Measurements from ENCODE around the gene KLHL11. TPM values are rescaled to one million over a fixed set of nuclear protein-coding genes. Genes with fewer than 3 reads are reported as not detected.

Gene KLHL11
- total and polyA plus RNA-seq, 2 of the 8 experiments (the other 6 are each of a cell fraction or from before 2014, with no cell fraction given) = 4.2 to 13.7 TPM

DNA sequence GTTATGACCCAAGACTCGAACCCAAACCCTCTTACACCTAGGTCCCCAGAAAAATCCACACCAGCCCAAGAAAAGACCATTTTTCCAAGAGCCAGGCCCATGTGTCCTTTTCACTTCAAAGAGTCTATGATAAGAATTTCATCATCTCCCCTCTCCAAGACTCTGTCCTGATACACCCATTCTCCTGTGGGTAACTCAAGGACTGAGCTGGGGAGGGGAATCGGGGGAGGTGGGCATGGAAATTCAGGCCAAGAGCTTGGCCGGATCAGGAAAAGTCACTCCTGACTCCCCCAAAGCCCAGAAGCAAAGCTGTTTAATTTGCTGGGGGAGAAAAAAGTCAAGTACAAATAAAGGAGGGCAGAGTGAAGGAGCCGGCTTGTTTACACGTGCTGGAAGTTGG is 49.8 kb upstream of the KLHL11 start:
- no peak overlapping the region for H2BK20ac ChIP-seq (ENCODE audit: low read length)
- ChIA-PET CTCF (ENCODE audit: partially characterized antibody) (interaction anchor here (0.7 to 16.0 kb wide), 9 partner anchors 14 to 97 kb away, joined by 3 to 205 read pairs (median 5); partner anchors contain the start of genes CNP and ODAD4), POLR2A (ENCODE audit: partially characterized antibody) (interaction anchor here (0.7 to 8.2 kb wide), 10 partner anchors 10 to 227 kb away, joined by 3 to 64 read pairs (median 9); partner anchors contain the start of genes CNP, EIF1, KLHL11 and ODAD4)
- H3K56ac ChIP-seq (replicated peaks; ENCODE audit: insufficient read length, low read depth, low read length) = no peak overlapping the region
- H3K4me1 ChIP-seq (replicated peaks in 1 of 4; ENCODE audit: control insufficient read depth in 3 of 4, insufficient read depth in 4 of 4, low read length in 3 of 4) = peaks cover 11 to 28% (median 20%) of the 10 kb centered on the region in 4 experiments
- no peak overlapping the region for H2BK12ac ChIP-seq (ENCODE audit: low read depth, low read length)
- H3K23me2 ChIP-seq (ENCODE audit: low read depth, low read length) = peaks cover 13% of the 10 kb centered on the region
- FAIRE-seq (no peak), DNase-seq (ENCODE audit: low read depth in 1 of 2, low spot score in 2 of 2) (no peak)
- no peak overlapping the region for H4K8ac ChIP-seq (ENCODE audit: extremely low read depth, insufficient read depth, low read length)
- H3K4me3 ChIP-seq (ENCODE audit: extremely low read depth in 1 of 4, insufficient read depth in 2 of 4, low read depth in 3 of 4, low read length in 4 of 4) = peak overlapping the region in 1 of 4 experiments; percentile 45; a peak in 2 of 8 replicates
- peak overlapping the region in 1 of 4 experiments; percentile 6; a peak in 1 of 7 replicates for H3K9ac ChIP-seq (replicated peaks in 1 of 4; ENCODE audit: extremely low read depth in 1 of 4, low read depth in 3 of 4, low read length in 3 of 4)
- H2BK15ac ChIP-seq (ENCODE audit: low read length) = no peak overlapping the region
- no peak overlapping the region for H2BK120ac ChIP-seq (replicated peaks; ENCODE audit: low read depth, low read length)
- no peak overlapping the region for H3K23ac ChIP-seq (ENCODE audit: insufficient read length)
- peak overlapping the region; percentile 41 to 97 for H3K4me2 ChIP-seq (ENCODE audit: insufficient read depth in 1 of 2, low read depth in 2 of 2, low read length in 2 of 2)
- no peak overlapping the region for H3K18ac ChIP-seq (ENCODE audit: extremely low read depth, low read length)
- H3K9me3 ChIP-seq (ENCODE audit: insufficient read depth in 2 of 2, low read depth in 1 of 2, low read length in 1 of 2) = no peaks in the 10 kb centered on the region
- H3K36me3 ChIP-seq (ENCODE audit: control insufficient read depth in 2 of 4, insufficient read depth in 4 of 4, low read length in 3 of 4) = peaks cover 26 to 37% (median 31%) of the 10 kb centered on the region in 4 experiments
- H3K27me3 ChIP-seq (replicated peaks in 1 of 4; ENCODE audit: control insufficient read depth in 3 of 4, extremely low read depth in 1 of 4, insufficient read depth in 3 of 4, low read length in 3 of 4) = no peaks in the 10 kb centered on the region
- H2BK5ac ChIP-seq (ENCODE audit: low read depth, low read length) = peak overlapping the region; percentile 40; the same call in 1 of the 2 replicates
- no peak overlapping the region for H4K5ac ChIP-seq (ENCODE audit: insufficient read length, low read depth, low read length)
- H2AK5ac ChIP-seq (ENCODE audit: low read depth, low read length) = no peak overlapping the region
- H3K4ac ChIP-seq (replicated peaks; ENCODE audit: insufficient read length, low read depth, low read length) = no peak overlapping the region
- H3K14ac ChIP-seq (ENCODE audit: insufficient read length) = no peak overlapping the region
- H2AFZ ChIP-seq (ENCODE audit: low read length) = no peak overlapping the region
- H4K20me1 ChIP-seq (replicated peaks in 1 of 2; ENCODE audit: control insufficient read depth in 1 of 2, insufficient read depth in 2 of 2, low read length in 2 of 2) = peaks cover 29 to 59% of the 10 kb centered on the region in 2 experiments
- H3K79me1 ChIP-seq (ENCODE audit: low read depth, low read length) = peaks cover 26% of the 10 kb centered on the region
- peak overlapping the region; percentile 46; the same call in 1 of the 2 replicates for H3K27ac ChIP-seq (ENCODE audit: low read depth, low read length)
- H4K91ac ChIP-seq (replicated peaks; ENCODE audit: insufficient read length, low read length) = no peak overlapping the region
- 79% methylated on average over 5 of the region's 5 CpGs; no CpG with 5 or more reads in 1 of the 2 experiments for WGBS, 2 experiments (ENCODE audit: extremely low coverage in 1 of 2, insufficient coverage in 1 of 2, insufficient read length in 1 of 2, insufficient replicate concordance in 2 of 2, low coverage in 1 of 2, low lambda C conversion rate in 2 of 2, missing lambda C conversion rate in 1 of 2)
- peaks cover 24 to 76% of the 10 kb centered on the region in 2 experiments for H3K79me2 ChIP-seq (ENCODE audit: control insufficient read depth in 1 of 2, insufficient read depth in 2 of 2, low read length in 2 of 2)
- no peak for TF ChIP-seq POLR2A (IDR thresholded peaks at IDR 0.05; ENCODE audit: control extremely low read depth in 1 of 2, low read depth in 2 of 2, low read length in 2 of 2)

All from H1 (cell line).